Breast epithelium (tissue), 3 donors: ENCODE measurements around the gene TBX15.

Experiments used
- CTCF ChIP-seq, 3 donors: fragments of 450-650 bp; IDR thresholded peaks; one replicate each; pipeline ENCODE4 v1.5.1; 2016 to 2017; ENCODE audit warnings: antibody characterized with exemption in 3 of 3, mild to moderate bottlenecking in 3 of 3, moderate library complexity in 3 of 3
- POLR2A ChIP-seq: fragments of 450-650 bp; IDR thresholded peaks from one replicate; pipeline ENCODE4 v1.6.1; 2016; ENCODE audit warnings: antibody characterized with exemption, mild to moderate bottlenecking, moderate library complexity
- POLR2AphosphoS5 ChIP-seq, 3 donors: sonication (generic); formaldehyde crosslinking; IDR thresholded peaks; one replicate each; pipeline ENCODE4 v1.6.1; 2017; ENCODE audit warnings: antibody characterized with exemption in 3 of 3

- TF ChIP-seq CTCF (IDR thresholded peaks at IDR 0.05) (no peak), POLR2A (no peak), POLR2AphosphoS5 (IDR thresholded peaks at IDR 0.05) (no peak)
Observed at GRCh38 chr1:118890851-118891384, 97.2 kb downstream of the TBX15 start.
